ENCODE data around the gene DYNLRB1. TPM values are rescaled to one million over a fixed set of nuclear protein-coding genes. Genes with fewer than 3 reads are reported as not detected.
"Not testable (repeated sequence)": the region's sequence is repeated elsewhere in the genome, so short reads cannot be mapped to it uniquely, and the experiment has no call there.

Gene DYNLRB1
- polyA plus RNA-seq, 3 donors, result 139 to 166 (median 148) TPM

GRCh38 chr20:34512955-34513419 lies 3.2 kb upstream of the DYNLRB1 start:
- peaks cover 20% of the 10 kb centered on the region for H3K79me2 ChIP-seq (ENCODE audit: insufficient read depth, low read length)
- H3K9ac ChIP-seq (ENCODE audit: insufficient read depth, low read length, poor library complexity, severe bottlenecking), result no peak overlapping the region
- peaks cover 23 to 26% of the 10 kb centered on the region in 2 donors for H3K36me3 Mint-ChIP-seq
- no peaks in the 10 kb centered on the region for H4K20me1 ChIP-seq (ENCODE audit: insufficient read depth, low read length)
- no peak overlapping the region for H3K4me3 ChIP-seq (replicated peaks in 1 of 3; ENCODE audit: low read depth in 2 of 3, low read length in 3 of 3)
- peaks cover 12 to 21% of the 10 kb centered on the region in 2 donors for H3K4me1 ChIP-seq (ENCODE audit: control insufficient read depth in 1 of 2, insufficient read depth in 2 of 2, low read length in 2 of 2)
- peaks cover 0 to 5% (median 0%) of the 10 kb centered on the region in 7 donors for H3K9me3 Mint-ChIP-seq
- no peak overlapping the region for H3K27ac Mint-ChIP-seq
- H3K27me3 Mint-ChIP-seq (ENCODE audit: low read depth in 3 of 3), result peaks cover 0 to 2% (median 2%) of the 10 kb centered on the region in 3 donors
- no peak for TF ChIP-seq CTCF (IDR thresholded peaks at IDR 0.05)
- peaks cover 26 to 48% of the 10 kb centered on the region in 2 donors for H3K36me3 ChIP-seq (replicated peaks in 1 of 2; ENCODE audit: control insufficient read depth in 1 of 2, insufficient read depth in 2 of 2, low read length in 2 of 2)
- no peak overlapping the region for H2AFZ ChIP-seq (ENCODE audit: insufficient read depth, low read depth, low read length, poor library complexity, severe bottlenecking)
- no peak overlapping the region for H3K4me2 ChIP-seq (replicated peaks; ENCODE audit: extremely low read depth, low read length, poor library complexity, severe bottlenecking)
- no peak overlapping the region for H3K4me3 Mint-ChIP-seq
- H3K9me3 ChIP-seq (replicated peaks in 1 of 2; ENCODE audit: control insufficient read depth in 1 of 2, insufficient read depth in 1 of 2, low read length in 2 of 2), result no peaks in the 10 kb centered on the region
- no peaks in the 10 kb centered on the region for H3K27me3 ChIP-seq (ENCODE audit: control insufficient read depth in 2 of 2, insufficient read depth in 2 of 2, low read length in 2 of 2)
- intact Hi-C loops (cut with micrococcal nuclease), result no loop called here
- no peak for DNase-seq
- H3K4me1 Mint-ChIP-seq, result peaks cover 23% of the 10 kb centered on the region
- H3K27ac ChIP-seq (ENCODE audit: low read depth in 1 of 2, low read length in 2 of 2), result no peak overlapping the region

- Histone ChIP-seq H3K79me2 (ENCODE audit: insufficient read depth, low read length) (peaks cover 31% of the 10 kb centered on the region), H3K4me1 (ENCODE audit: control insufficient read depth in 1 of 2, insufficient read depth in 2 of 2, low read length in 2 of 2) (peaks cover 12 to 21% of the 10 kb centered on the region in 2 donors), H3K36me3 (replicated peaks in 1 of 2; ENCODE audit: control insufficient read depth in 1 of 2, insufficient read depth in 2 of 2, low read length in 2 of 2) (peaks cover 19 to 38% of the 10 kb centered on the region in 2 donors)
- H3K4me3 Mint-ChIP-seq; H3K4me3 ChIP-seq (replicated peaks in 1 of 3; ENCODE audit: low read depth in 2 of 3, low read length in 3 of 3); H3K9me3 Mint-ChIP-seq; intact Hi-C loops (cut with micrococcal nuclease); H3K27me3 ChIP-seq (ENCODE audit: control insufficient read depth in 2 of 2, insufficient read depth in 2 of 2, low read length in 2 of 2); H3K9me3 ChIP-seq (replicated peaks in 1 of 2; ENCODE audit: control insufficient read depth in 1 of 2, insufficient read depth in 1 of 2, low read length in 2 of 2); DNase-seq; H4K20me1 ChIP-seq (ENCODE audit: insufficient read depth, low read length); H3K27ac ChIP-seq (ENCODE audit: low read depth in 1 of 2, low read length in 2 of 2); H2AFZ ChIP-seq (ENCODE audit: insufficient read depth, low read depth, low read length, poor library complexity, severe bottlenecking); H3K27me3 Mint-ChIP-seq (ENCODE audit: low read depth in 3 of 3); H3K4me2 ChIP-seq (replicated peaks; ENCODE audit: extremely low read depth, low read length, poor library complexity, severe bottlenecking); H3K9ac ChIP-seq (ENCODE audit: insufficient read depth, low read length, poor library complexity, severe bottlenecking): not testable (repeated sequence)
- 96% methylated on average over 15 of the region's 17 CpGs for WGBS (ENCODE audit: insufficient coverage)
- peaks cover 15 to 20% of the 10 kb centered on the region in 2 donors for H3K36me3 Mint-ChIP-seq
- H3K27ac Mint-ChIP-seq, result peak overlapping the region in 2 of 7 donors; percentile 25 to 52
- H3K4me1 Mint-ChIP-seq, result peaks cover 27% of the 10 kb centered on the region
Measured at GRCh38 chr20:34514034-34514433, 2.2 kb upstream of the DYNLRB1 start.
